Activated gamma-delta T cell treated with anti-CD3 and anti-CD28 coated beads, Interleukin-2, amount 50 U/mL, for 16 hours (primary cell): ENCODE results near the gene FBXO42.
"Not testable (repeated sequence)": the region's sequence is repeated elsewhere in the genome, so short reads cannot be mapped to it uniquely, and the experiment has no call there.

Experiments
- DNase-seq: peaks from one replicate; pipeline ENCODE4 v3.0.0-alpha.2; 2020; ENCODE audit warnings: low read depth

FBXO42 gene

DNA sequence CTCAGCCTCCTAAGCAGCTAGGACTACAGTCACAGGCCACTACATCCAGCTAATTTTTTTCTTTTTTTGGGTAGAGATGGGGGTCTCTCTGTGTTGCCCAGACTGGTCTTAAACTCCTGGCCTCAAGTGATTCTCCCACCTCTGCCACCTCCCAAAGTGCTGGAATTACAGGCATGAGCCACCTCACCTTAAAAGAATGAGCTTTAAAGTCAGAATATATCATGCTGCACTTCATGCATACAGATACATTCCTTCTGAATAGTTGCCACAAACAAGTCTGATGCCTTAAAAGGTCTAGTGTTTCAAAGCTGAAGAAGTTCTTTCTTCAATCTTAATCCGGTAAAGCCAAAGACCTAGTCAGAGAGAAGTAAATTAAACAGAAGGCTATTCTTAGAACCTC, 91.5 kb downstream of the FBXO42 start:
- no peak for DNase-seq

DNA sequence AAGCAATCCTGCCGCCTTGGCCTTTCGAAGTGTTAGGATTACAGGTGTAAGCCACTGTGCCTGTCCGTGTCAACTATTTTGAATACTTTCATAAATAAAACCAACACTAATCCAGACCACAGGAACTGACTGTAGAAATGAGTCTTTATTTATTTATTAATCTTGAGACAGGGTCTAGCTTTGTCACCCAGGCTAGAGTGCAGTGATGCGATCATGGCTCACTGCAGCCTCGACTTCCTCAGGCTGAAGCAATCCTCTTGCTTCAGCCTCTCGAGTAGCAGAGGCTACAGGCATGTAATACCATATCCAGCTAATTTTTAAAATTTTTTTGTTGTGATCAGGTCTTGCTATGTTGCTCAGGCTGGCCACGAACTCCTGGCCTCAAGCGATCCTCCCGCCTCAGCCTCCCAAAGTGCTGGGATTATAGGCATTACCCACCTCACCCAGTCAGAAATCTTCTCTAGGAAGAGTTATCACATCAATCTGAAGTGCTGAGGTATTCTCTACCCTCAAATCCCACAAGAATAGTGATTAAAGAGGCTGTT, 93.6 kb downstream of the FBXO42 start:
- no peak for DNase-seq

DNA sequence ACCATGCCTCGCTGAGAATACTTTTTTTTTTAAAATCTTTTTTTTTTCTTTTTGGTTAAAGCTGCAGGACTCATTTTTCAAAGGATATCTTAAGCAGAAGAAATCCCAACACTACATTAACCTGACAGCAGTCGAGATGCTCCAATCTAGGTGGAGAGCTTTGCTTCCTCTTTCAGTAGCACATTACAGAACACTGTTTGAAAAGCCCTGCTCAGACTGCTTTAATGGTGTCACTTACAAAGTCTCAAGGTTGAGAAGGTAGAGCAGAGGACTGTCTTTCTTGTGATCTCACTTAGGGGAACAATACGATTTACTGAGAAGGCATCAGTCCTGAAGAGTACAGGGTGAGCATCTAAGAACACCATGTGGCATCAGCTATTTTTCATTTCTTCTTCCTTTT, 94.3 kb downstream of the FBXO42 start:
- no peak for DNase-seq

GRCh38 chr1:16257556-16257955, 94.7 kb downstream of the FBXO42 start:
- not testable (repeated sequence) for DNase-seq

GRCh38 chr1:16256478-16256877, 95.8 kb downstream of the FBXO42 start:
- DNase-seq, result no peak

GRCh38 chr1:16254263-16254928, 97.9 kb downstream of the FBXO42 start:
- DNase-seq, result no peak

DNA sequence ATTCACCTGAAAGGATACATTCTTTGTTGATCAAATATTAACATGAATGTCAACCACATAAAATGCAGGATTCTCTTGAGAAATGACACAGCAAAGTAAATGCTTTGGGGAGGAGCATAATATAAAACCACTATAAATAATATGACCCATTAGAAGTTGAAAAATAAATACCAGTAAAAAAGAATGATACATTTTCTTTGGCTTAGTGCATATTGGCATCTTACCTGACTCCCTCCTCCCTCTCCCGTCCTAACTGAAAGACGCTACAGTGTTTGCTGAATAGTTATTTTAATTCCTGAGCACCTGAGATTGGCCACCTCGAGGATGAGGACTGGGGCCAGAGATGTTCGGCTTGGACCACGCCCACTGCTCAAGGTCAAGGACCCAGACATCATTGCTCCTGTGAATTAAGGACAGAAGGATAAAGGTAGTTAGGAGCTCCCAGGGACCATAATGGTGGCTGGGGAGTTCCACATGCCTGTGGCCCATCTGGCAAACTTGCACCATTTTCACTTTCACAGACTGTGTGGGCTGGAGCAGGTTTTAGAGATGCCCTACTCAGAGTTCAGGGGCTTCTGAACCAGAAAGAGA, 98.9 kb downstream of the FBXO42 start:
- no peak for DNase-seq

DNA sequence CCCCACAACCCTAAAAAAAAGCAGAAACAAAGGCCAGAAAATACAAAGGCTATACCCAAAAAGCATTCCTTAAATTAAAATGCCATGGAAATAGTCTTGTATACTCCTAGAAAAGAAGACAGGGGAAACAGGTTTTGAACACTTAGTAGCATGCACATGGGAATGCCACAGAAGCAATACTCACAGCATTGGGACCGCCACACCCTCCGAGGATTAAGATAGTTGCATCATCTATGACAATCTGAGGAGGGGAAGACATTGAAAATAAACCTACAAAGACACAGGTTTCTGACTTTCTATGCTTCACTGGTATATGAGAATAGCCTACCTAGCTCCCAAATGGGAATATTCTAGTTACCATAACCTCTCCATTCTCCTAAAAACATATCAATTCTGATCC, 99.4 kb downstream of the FBXO42 start:
- no peak for DNase-seq

- no peak for DNase-seq
These were observed 100.9 kb downstream of the FBXO42 start for GRCh38 chr1:16251381-16251780.

DNA sequence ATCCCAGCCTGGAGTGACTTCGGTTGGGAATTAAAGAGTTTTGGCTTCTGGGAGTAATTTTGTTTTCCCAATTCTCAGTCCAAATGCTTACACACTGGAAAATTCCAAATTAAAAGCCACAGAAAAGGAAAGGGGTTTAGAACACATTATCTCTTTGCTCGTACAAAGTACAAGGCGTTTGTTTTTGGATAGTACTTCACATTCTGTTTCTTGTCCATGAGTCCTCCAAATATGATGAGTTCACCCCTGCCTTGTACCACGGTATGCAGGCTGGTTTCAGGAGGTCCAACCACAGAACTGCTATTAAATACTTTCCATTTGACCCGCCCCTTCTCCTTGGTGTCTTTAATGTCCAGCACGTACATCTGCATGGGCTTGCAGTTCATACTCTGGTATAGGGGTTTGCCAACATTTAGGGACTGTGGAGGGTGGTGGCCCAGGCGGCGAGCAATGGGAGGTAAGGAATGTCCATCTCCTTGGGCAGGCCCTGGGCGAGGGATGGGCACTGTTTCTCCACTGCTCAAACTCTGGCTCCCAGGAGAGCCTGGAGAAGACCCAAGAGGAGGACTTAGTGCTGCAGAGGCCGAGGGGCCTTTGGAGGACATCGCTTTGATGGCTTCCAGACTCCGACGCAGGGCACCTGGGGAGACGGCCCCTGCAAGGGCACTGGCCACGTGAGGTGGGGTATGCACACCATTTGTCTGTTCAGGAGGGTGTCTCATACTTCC, 101.6 kb downstream of the FBXO42 start:
- DNase-seq, result no peak

GRCh38 chr1:16249596-16250241, 102.6 kb downstream of the FBXO42 start:
- DNase-seq, result no peak

- no peak for DNase-seq
These were observed 103.4 kb downstream of the FBXO42 start for GRCh38 chr1:16248603-16249516.

DNA sequence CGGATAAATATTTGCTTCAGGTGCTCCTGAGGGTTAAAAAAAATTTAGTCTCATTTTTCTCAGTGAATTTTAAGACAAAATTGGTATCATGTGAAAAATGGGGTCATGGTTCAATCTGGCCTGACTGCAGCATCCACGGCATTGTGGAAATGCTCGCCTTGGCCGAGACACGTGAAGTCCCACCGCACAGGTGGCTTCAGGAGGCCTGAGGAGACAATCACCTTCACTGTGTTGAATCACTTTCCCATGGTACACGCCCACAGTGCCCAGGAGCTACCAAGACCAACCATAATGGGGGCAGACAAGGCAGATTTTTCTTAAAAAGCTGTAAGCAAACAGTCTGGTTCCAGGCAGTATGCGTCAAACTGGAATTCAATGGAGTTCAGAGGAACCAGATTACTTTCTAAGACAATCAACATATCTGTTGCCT, 104.3 kb downstream of the FBXO42 start:
- no peak for DNase-seq

- DNase-seq, result no peak
These were observed 104.8 kb downstream of the FBXO42 start for GRCh38 chr1:16247441-16247840.

DNA sequence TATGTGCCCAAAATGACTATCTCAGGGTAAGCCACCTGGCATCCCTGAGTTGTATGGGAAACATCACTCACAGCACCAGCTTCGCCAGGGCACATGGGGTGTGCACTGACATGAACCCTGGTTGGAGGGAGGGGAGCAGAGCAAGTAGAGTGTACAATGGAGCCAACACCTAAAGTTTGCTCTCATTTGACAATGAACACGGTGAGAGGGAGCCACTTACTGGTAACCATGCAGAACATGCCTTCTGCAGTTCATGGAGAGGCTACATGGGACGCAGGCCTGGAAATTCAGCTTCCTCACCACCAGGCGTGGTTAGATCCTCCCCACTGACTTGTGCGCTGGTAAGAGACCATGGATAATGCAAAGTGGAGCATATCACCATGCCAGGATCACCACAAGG, 105.3 kb downstream of the FBXO42 start:
- DNase-seq, result no peak

DNA sequence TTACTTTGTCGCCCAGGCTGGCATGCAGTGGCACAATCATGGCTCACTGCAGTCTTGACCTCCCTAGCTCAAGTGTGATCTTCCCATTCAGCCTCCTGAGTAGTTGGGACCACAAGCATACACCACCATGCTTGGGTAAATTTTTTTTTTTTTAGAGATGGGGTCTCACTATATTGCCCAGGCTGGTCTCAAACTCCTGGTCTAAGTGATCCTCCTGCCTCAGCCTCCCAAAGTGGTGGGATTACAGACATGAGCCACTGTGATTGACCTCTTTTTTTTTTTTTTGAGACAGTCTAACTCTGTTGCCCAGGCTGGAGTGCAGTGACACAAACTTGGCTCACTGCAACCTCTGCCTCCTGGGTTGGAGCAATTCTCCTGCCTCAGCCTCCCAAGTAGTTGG, 106.0 kb downstream of the FBXO42 start:
- DNase-seq, result not testable (repeated sequence)

GRCh38 chr1:16245476-16246196, 106.6 kb downstream of the FBXO42 start:
- no peak for DNase-seq

DNA sequence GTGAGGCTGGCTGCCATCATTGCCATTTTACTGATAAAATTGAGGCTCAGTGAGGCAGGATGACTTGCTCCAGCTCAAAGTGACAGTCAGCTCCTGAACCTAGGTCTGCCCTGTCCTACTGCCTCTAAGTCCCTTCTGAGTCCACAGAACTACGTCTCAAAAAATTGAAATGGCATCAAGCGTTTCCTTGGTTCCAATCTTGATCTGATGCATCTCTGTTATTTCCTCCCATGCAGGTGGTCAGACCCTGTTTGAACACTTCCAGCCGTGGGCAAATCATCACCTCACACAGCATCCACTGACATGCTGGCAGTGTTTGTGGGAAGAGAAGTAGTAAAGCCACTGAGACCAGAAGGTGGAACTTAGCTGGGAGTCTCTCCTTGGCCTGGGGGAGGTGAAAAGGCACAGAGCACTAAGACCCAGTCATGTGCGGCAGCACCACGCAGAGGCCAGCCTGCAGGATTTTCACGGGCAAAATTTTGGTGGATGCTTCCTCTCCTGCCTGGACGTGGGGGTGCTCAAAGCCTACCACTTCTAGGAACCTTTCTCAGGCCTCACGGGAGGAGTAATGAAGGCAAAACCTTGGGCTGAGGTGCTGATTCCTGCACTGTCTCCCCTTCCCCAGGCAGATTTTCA, 107.5 kb downstream of the FBXO42 start:
- DNase-seq, result no peak

DNA sequence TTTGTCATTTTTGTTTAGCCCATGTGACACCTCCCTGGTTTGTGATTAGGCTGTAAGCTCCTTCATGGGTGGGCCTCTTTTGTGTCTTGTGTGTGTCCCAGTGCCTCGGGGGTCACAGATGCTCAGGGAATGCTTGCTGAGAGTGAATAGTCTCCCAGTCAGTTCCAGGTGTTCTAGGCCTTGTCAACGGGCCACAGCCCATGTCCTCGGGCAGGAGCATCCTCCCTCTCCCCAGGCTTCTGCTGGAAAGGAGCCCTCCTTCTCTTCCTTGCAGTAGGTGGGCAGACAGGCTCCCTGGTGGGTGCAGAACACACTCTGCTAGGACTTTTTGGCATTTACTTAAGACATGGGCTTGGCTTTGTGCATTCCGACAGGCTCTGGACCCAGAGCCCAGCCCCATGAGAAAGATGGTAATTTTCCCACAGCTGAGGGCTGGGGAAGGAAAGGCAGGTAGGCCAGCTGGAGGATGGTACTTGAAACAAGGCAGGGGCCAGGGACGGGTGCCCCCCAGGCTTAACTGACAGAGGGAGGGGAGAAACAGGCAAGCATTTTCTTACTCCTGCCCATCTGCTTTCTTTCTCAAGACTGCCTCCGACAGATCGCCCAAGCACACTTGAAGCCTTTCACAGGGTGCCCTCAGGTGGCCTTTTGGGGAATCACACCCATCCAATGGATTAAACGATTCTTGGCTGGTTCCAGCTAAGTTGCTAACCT, 108.2 kb downstream of the FBXO42 start:
- peak; percentile 60 for DNase-seq

GRCh38 chr1:16243215-16243610, 109.1 kb downstream of the FBXO42 start:
- no peak for DNase-seq
